Karpas-422 (cell line): ENCODE data around the gene ID3. TPM values are rescaled to one million over a fixed set of nuclear protein-coding genes. Genes with fewer than 3 reads are reported as not detected.

Experiments
- DNase-seq: peaks from one replicate; pipeline ENCODE4 v3.0.0-alpha.2; 2015
- H2AFZ ChIP-seq: fragments of 200-600 bp; sonication (generic); 2 replicates; pipeline ENCODE4 v1.6.1; 2014; ENCODE audit warnings: antibody characterized with exemption, low read length, mixed read lengths
- H3K27ac ChIP-seq: fragments of 200-600 bp; sonication (generic); 2 replicates; pipeline ENCODE4 v1.5.1; 2014; ENCODE audit warnings: mild to moderate bottlenecking, low read length, moderate library complexity
- H3K27me3 ChIP-seq: fragments of 200-600 bp; sonication (generic); 2 replicates; pipeline ENCODE4 v1.6.1; 2014; ENCODE audit warnings: low read length, mixed read lengths
- H3K36me3 ChIP-seq: fragments of 200-600 bp; sonication (generic); 2 replicates; pipeline ENCODE4 v1.6.1; 2014; ENCODE audit warnings: low read length, mixed read lengths; ENCODE audit not compliant: insufficient read depth
- H3K4me1 ChIP-seq: fragments of 200-600 bp; sonication (generic); 2 replicates; pipeline ENCODE4 v1.6.1; 2014; ENCODE audit warnings: mild to moderate bottlenecking, low read length, mixed read lengths
- H3K4me2 ChIP-seq: fragments of 200-600 bp; sonication (generic); 2 replicates; pipeline ENCODE4 v1.6.1; 2014; ENCODE audit warnings: low read length, low read depth, mild to moderate bottlenecking; ENCODE audit not compliant: poor library complexity, severe bottlenecking
- H3K4me3 ChIP-seq: fragments of 200-600 bp; sonication (generic); 2 replicates; pipeline ENCODE4 v1.5.1; 2014; ENCODE audit warnings: mild to moderate bottlenecking, antibody characterized with exemption, low read length, mixed read lengths
- H3K79me2 ChIP-seq: fragments of 200-600 bp; sonication (generic); 2 replicates; pipeline ENCODE4 v1.6.1; 2014; ENCODE audit warnings: mild to moderate bottlenecking, low read length, mixed read lengths
- H3K9ac ChIP-seq: fragments of 200-600 bp; sonication (generic); 2 replicates; pipeline ENCODE4 v1.6.0; 2014; ENCODE audit warnings: low read length
- H3K9me2 ChIP-seq: fragments of 200-600 bp; sonication (generic), shearing (Covaris generic); replicated peaks from 2 replicates; pipeline ENCODE4 v1.6.0; 2014; ENCODE audit warnings: mild to moderate bottlenecking, low read length, moderate library complexity; ENCODE audit not compliant: insufficient read depth
- H3K9me3 ChIP-seq: fragments of 300-700, 200-600 bp; sonication (generic); 2 replicates; pipeline ENCODE4 v1.6.1; 2014; ENCODE audit warnings: low read length, mixed read lengths
- H4K20me1 ChIP-seq: fragments of 200-600 bp; sonication (generic); 2 replicates; pipeline ENCODE4 v1.6.1; 2014; ENCODE audit warnings: mild to moderate bottlenecking, antibody characterized with exemption, low read length, low read depth; ENCODE audit not compliant: insufficient read depth
- total RNA-seq: library from RNA; depleted of rRNA; stranded (reverse); fragments of >200 nt; shearing (Covaris generic); gene quantifications from 2 replicates; pipeline ENCODE4 v1.2.3, GENCODE V29; 2014; ENCODE audit warnings: low replicate concordance

ID3 gene
- total RNA-seq, 1 experiment from 2014 or later, result 33.0 TPM

DNA sequence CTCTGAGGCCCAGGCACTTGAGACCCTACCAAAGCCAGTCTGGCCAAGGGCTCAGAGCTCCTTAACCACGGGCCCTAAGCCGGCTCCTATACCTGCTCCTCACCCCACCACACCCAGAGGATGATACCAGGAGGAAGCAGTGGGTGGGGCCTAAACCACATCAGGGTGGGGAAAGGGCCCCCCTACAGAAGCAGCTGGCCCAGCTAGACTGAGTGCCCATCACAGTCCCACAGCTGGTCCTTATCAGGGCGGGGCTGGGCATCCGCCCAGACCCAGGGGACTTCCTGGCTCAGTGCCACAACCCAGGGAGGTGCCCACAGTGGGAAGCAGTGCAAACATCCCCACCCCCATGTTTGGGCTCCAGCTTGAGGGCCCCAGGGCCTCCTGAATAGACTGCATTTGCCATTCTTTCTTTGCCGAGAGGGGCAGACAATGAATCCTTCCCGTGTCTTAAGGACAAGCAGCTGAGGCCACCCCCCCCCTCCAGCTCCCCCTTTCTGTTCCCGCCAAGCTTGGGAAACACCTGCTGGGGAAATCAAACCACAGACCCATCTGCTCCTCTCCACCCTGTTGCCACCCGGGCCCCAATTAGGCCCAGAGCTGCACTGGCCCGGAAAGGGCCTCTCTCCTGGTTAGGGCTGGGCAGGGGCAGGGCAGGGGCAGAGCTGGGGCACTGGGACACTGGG is 34.4 kb downstream of the ID3 start:
- peaks cover 10% of the 10 kb centered on the region; the same call in 1 of the 2 replicates for H4K20me1 ChIP-seq
- H3K4me1 ChIP-seq, result peaks cover 55% of the 10 kb centered on the region
- H3K27me3 ChIP-seq, result no peaks in the 10 kb centered on the region
- H3K9ac ChIP-seq, result peak overlapping the region; percentile 44
- H2AFZ ChIP-seq, result no peak overlapping the region
- peaks cover 18% of the 10 kb centered on the region for H3K36me3 ChIP-seq
- DNase-seq, result no peak
- peaks cover 58% of the 10 kb centered on the region for H3K79me2 ChIP-seq
- peak overlapping the region; percentile 74 for H3K27ac ChIP-seq
- peak overlapping the region; percentile 23 for H3K4me2 ChIP-seq
- no peaks in the 10 kb centered on the region for H3K9me3 ChIP-seq
- no peak overlapping the region for H3K4me3 ChIP-seq
- no peaks in the 10 kb centered on the region for H3K9me2 ChIP-seq

DNA sequence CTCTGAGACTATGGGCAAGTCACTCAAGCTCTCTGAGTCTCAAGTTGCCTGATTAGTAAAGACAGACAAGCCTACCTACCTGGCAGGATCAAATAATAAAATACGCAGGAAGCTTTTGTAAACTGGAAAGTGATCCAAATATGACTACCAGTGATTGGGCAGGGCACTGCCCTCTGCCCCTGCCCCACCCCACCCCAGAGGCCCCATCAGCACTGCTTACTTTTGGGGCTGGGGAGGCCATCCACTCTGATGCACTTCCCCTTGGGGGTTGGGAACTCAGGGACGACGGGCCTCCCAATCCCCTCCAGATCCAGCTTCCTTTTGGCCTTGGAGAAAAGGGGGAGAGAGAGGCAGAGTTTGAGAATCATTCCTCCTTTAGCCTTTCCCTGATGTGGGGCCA is 35.1 kb downstream of the ID3 start:
- Histone ChIP-seq H3K27ac (peak overlapping the region; percentile 74; the same call in 1 of the 2 replicates), H3K9me2 (no peaks in the 10 kb centered on the region), H3K9ac (no peak overlapping the region), H3K4me1 (peaks cover 48% of the 10 kb centered on the region), H3K4me2 (no peak overlapping the region), H3K79me2 (peaks cover 51% of the 10 kb centered on the region), H3K9me3 (no peaks in the 10 kb centered on the region), H3K4me3 (no peak overlapping the region), H3K36me3 (peaks cover 21% of the 10 kb centered on the region), H4K20me1 (peaks cover 10% of the 10 kb centered on the region; the same call in 1 of the 2 replicates), H3K27me3 (no peaks in the 10 kb centered on the region), H2AFZ (no peak overlapping the region)
- no peak for DNase-seq

DNA sequence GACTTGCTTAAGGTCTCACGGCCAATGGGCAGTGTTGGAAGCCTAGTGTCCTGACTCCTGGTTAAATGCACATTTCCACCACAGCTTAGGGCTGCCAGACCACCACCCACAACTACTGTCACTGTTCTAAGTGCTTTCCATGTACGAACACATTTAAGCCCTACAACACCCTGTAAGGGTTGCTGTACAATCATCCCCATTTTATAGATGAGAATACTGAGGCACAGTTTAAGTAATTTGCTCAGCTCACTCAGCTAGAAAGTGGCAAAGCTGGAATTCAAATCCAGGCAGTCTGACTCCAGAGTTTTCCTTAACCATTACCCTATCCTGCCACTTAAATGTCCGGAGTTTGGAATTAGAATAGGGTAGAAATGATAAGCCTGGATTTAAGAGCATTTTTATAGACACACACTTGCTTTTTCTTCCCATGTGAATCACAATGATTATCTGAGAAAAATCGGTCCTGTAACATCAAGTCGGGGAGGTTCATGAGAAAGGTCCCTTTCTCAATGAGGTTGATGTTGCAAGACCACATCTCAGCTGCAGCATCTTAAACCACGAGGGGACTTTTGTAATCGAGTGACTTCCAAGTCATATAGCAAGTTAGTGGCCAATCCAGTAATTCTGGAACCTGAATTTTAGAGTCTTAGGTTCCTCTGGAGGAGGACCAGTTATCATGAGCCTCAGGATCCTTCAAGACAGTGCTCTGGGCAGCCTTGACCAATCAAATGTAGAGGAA is 36.9 kb downstream of the ID3 start:
- Histone ChIP-seq H3K4me3 (no peak overlapping the region), H3K27ac (no peak overlapping the region), H2AFZ (no peak overlapping the region)

DNA sequence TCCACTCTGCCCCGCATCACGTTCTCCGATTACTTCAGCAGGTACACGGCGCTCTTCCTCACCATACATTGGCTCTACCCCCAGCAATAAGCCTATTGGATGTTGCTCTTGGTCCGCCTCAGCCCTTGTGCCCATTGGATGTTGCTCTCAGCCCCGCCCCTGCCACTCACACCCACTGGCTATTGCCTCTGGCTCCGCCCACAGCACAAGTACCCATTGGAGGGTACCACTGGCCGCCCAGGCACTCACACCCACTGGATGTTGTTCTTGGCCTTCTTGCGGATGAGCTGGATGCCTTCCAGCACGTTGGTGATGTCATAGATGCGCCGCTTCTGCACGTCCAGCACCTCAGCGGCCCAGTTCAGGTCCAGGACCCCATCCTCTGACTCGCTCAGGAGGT is 37.7 kb downstream of the ID3 start:
- Histone ChIP-seq H3K27ac (no peak overlapping the region), H3K4me2 (no peak overlapping the region), H4K20me1 (peaks cover 6% of the 10 kb centered on the region; the same call in 1 of the 2 replicates), H3K4me1 (peaks cover 23% of the 10 kb centered on the region), H3K9me3 (no peaks in the 10 kb centered on the region), H3K79me2 (peaks cover 31% of the 10 kb centered on the region), H3K36me3 (peaks cover 29% of the 10 kb centered on the region), H2AFZ (no peak overlapping the region), H3K9ac (no peak overlapping the region), H3K27me3 (no peaks in the 10 kb centered on the region), H3K9me2 (no peaks in the 10 kb centered on the region), H3K4me3 (no peak overlapping the region)
- DNase-seq, result peak; percentile 57

More for the DNA sequence above, 36.9 kb downstream of the ID3 start:
- Histone ChIP-seq H3K4me1 (peaks cover 31% of the 10 kb centered on the region), H3K9me2 (no peaks in the 10 kb centered on the region), H3K4me2 (no peak overlapping the region), H4K20me1 (peaks cover 10% of the 10 kb centered on the region; the same call in 1 of the 2 replicates), H3K27me3 (no peaks in the 10 kb centered on the region), H3K79me2 (peaks cover 39% of the 10 kb centered on the region), H3K36me3 (peaks cover 25% of the 10 kb centered on the region), H3K9me3 (no peaks in the 10 kb centered on the region), H3K9ac (no peak overlapping the region)
- no peak for DNase-seq

DNA sequence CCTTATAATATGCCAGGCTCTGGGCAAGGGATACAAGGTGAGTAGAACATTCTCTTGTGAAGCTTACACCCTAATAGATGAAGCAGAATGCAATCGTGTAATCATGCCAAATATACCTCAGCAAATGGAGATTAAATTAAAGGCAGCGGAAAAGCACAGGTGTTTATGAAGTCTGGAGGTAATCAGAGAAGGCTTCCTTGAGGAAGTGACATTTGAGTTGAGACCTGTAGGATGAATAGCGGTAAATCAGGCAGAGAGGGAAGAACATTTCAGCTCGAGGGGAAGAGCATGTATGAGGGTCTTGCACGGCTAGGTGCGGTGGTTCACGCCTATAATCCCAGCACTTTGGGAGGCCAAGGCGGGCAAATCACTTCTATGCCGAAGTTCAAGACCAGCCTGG is 41.7 kb downstream of the ID3 start:
- Histone ChIP-seq H3K79me2 (peaks cover 4% of the 10 kb centered on the region), H3K9me3 (no peaks in the 10 kb centered on the region), H3K9me2 (no peaks in the 10 kb centered on the region), H3K36me3 (peaks cover 30% of the 10 kb centered on the region), H3K4me2 (no peak overlapping the region), H4K20me1 (no peaks in the 10 kb centered on the region), H2AFZ (no peak overlapping the region), H3K27me3 (no peaks in the 10 kb centered on the region), H3K4me3 (no peak overlapping the region), H3K9ac (no peak overlapping the region), H3K4me1 (no peaks in the 10 kb centered on the region), H3K27ac (no peak overlapping the region)
- no peak for DNase-seq

DNA sequence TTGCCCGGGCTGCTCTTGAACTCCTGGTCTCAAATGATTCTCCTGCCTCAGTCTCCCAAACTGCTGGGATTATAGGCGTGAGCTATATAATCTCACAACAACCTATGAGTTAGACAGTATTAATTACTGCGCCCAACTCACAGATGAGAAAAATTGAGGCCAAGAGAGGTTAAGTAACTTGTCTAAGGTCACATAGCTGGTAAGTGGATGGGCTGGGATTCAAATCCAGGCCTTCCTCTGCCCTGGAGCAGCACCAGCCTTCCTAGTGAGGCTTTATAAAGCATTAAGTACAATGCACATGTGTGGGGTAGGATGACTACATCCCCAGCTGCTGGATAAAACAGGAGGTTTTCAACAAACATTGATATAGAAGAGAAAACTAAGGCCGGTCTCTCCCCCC is 43.4 kb downstream of the ID3 start:
- no peaks in the 10 kb centered on the region for H3K4me1 ChIP-seq
- no peaks in the 10 kb centered on the region for H4K20me1 ChIP-seq
- no peaks in the 10 kb centered on the region for H3K9me2 ChIP-seq
- no peaks in the 10 kb centered on the region for H3K79me2 ChIP-seq
- H3K27me3 ChIP-seq, result no peaks in the 10 kb centered on the region
- H3K9me3 ChIP-seq, result no peaks in the 10 kb centered on the region
- no peak overlapping the region for H3K4me2 ChIP-seq
- DNase-seq, result no peak
- H2AFZ ChIP-seq, result no peak overlapping the region
- H3K4me3 ChIP-seq, result no peak overlapping the region
- H3K27ac ChIP-seq, result no peak overlapping the region
- no peak overlapping the region for H3K9ac ChIP-seq
- H3K36me3 ChIP-seq, result peaks cover 21% of the 10 kb centered on the region; the same call in 1 of the 2 replicates

DNA sequence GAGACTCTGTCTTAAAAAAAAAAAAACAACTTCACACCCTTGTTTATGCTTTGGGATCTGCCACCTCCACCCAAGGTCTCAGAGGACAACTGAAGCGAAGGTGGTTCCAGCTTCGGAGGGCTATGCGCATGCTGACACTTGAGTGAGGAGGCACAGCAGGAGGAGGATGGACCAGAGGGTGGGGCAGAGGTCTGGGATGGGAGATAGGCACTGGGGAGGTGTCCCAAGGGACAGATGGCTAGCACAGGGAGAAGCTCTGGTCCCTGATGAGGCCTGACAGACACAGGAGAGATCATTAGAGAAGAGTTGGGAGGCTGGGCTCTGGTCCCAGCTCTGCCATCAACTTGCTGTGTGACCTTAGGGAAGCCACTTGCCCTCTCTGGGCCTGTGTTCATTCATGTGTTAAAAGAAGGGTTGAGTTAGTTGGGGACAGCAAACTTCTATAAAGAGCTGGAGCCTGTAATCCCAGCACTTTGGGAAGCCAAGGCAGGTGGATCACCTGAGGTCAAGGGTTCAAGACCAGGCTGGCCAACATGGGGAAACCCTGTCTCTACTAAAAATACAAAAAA is 45.1 kb downstream of the ID3 start:
- Histone ChIP-seq H3K27me3 (no peaks in the 10 kb centered on the region), H3K36me3 (peaks cover 18% of the 10 kb centered on the region; the same call in 1 of the 2 replicates), H3K4me2 (no peak overlapping the region), H3K4me1 (no peaks in the 10 kb centered on the region), H2AFZ (no peak overlapping the region), H3K27ac (no peak overlapping the region), H3K9ac (no peak overlapping the region), H3K9me2 (no peaks in the 10 kb centered on the region), H4K20me1 (no peaks in the 10 kb centered on the region), H3K9me3 (no peaks in the 10 kb centered on the region), H3K4me3 (no peak overlapping the region), H3K79me2 (no peaks in the 10 kb centered on the region)
- DNase-seq, result no peak

DNA sequence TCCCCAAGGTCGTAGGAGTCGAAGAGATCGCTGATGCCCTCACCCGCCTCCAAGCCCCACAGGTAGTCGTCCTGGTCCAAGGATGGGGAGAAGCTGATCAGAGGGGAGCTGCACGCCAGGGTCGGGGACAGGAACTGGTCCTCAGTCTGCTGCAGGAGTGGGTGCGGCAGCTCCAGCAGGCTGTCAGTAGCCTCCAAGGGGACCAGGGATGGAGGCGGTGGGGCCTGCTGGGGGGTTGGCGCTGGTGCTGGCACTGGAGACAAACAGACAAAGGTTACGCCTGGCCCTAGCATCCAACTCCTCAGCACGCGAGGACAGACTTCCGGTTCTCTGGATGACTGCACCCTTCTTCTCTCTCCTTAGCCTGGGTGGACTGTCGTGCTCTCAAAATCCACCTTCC is 49.4 kb downstream of the ID3 start:
- Histone ChIP-seq H3K9ac (no peak overlapping the region), H3K4me1 (no peaks in the 10 kb centered on the region), H3K4me2 (no peak overlapping the region), H3K27me3 (no peaks in the 10 kb centered on the region), H2AFZ (no peak overlapping the region), H4K20me1 (no peaks in the 10 kb centered on the region), H3K27ac (no peak overlapping the region), H3K79me2 (no peaks in the 10 kb centered on the region), H3K4me3 (no peak overlapping the region), H3K9me2 (no peaks in the 10 kb centered on the region), H3K9me3 (no peaks in the 10 kb centered on the region), H3K36me3 (peaks cover 9% of the 10 kb centered on the region; the same call in 1 of the 2 replicates)
- DNase-seq, result no peak
